HG03442 (cell line): ENCODE data around the gene SSTR4.

ENCODE experiments used
- ATAC-seq: cut with Tn5 transposase; IDR thresholded peaks from one replicate; pipeline ENCODE4 v1.9.1; 2021; ENCODE audit warnings: mild to moderate bottlenecking, moderate library complexity; ENCODE audit not compliant: unreplicated experiment

The SSTR4 gene

GRCh38 chr20:23063168-23063567 lies 28.1 kb downstream of the SSTR4 start:
- ATAC-seq: no peak

GRCh38 chr20:23063581-23063980 lies 28.5 kb downstream of the SSTR4 start:
- no peak for ATAC-seq

GRCh38 chr20:23065266-23066201 lies 30.4 kb downstream of the SSTR4 start:
- ATAC-seq: no peak

GRCh38 chr20:23066772-23067171 lies 31.7 kb downstream of the SSTR4 start:
- ATAC-seq: no peak

GRCh38 chr20:23068283-23068682 lies 33.2 kb downstream of the SSTR4 start:
- no peak for ATAC-seq

GRCh38 chr20:23069108-23069507 lies 34.0 kb downstream of the SSTR4 start:
- no peak for ATAC-seq

GRCh38 chr20:23071398-23071797 lies 36.3 kb downstream of the SSTR4 start:
- ATAC-seq: no peak

GRCh38 chr20:23071996-23072395 lies 36.9 kb downstream of the SSTR4 start:
- no peak for ATAC-seq

GRCh38 chr20:23072892-23073586 lies 37.9 kb downstream of the SSTR4 start:
- ATAC-seq: no peak

- no peak for ATAC-seq
Observed at GRCh38 chr20:23074052-23074451, 38.9 kb downstream of the SSTR4 start.

- no peak for ATAC-seq
Observed at GRCh38 chr20:23077277-23077676, 42.2 kb downstream of the SSTR4 start.

GRCh38 chr20:23078351-23079015 lies 43.4 kb downstream of the SSTR4 start:
- no peak for ATAC-seq

- no peak for ATAC-seq
Observed at GRCh38 chr20:23079016-23079351, 43.9 kb downstream of the SSTR4 start.

- ATAC-seq: no peak
Observed at GRCh38 chr20:23079926-23080325, 44.8 kb downstream of the SSTR4 start.

- ATAC-seq: no peak
Observed at GRCh38 chr20:23080521-23080920, 45.4 kb downstream of the SSTR4 start.

- no peak for ATAC-seq
Observed at GRCh38 chr20:23081263-23081819, 46.2 kb downstream of the SSTR4 start.

- no peak for ATAC-seq
Observed at GRCh38 chr20:23082846-23083552, 47.9 kb downstream of the SSTR4 start.

- ATAC-seq: no peak
Observed at GRCh38 chr20:23083553-23084220, 48.6 kb downstream of the SSTR4 start.

- no peak for ATAC-seq
Observed at GRCh38 chr20:23084282-23084844, 49.3 kb downstream of the SSTR4 start.

GRCh38 chr20:23084845-23085365 lies 49.8 kb downstream of the SSTR4 start:
- no peak for ATAC-seq
